Activated CD4-positive, CD25-positive, alpha-beta regulatory T cell (primary cell): ENCODE results near the gene RSRC1.
"Not testable (repeated sequence)": the region's sequence is repeated elsewhere in the genome, so short reads cannot be mapped to it uniquely, and the experiment has no call there.

Source experiments
- DNase-seq, 4 experiments: peaks; one replicate each; lab custom pipeline; 2025; lab: John Stamatoyannopoulos, UW

Gene RSRC1

DNA sequence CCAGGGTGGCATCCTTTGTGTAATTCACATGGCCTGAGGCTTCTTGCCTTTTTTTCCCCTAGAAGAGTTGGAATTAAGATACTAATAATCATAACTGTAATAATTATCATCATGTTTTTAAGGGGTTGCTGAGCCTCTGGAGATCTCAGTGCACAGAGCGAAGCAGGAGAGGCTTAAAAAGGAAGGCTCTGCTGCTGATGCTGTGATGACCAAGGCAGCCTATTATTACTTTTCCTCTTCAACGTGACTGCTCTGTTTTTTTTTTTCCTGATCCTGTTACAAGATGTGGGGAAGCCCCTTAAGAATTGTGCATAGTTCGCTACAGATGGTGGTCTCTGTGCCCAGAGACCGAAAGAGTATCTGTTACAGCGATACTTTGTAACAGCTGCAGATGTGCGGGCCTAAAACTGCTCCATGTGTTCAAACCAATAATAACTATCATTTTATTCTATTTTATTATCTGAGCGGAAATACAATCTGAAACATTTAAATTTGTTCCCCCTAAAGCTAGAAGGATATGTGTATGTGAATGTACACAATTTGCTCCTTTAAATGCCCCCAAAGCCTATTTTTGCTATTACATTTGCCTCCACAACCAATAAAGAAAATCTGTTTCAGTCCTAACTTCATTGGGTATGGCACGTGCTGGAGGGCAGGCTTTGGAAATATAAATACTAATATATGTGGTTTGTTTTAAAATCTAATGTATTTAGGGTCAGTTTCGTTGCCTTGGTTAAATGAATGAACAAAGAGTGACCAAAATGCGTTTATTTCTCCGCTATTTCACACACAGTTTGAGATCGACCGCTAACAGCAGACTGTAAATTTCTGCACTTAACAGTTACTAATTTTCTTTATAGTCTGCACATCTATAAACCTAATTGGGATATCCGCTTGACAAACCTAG is 8.3 kb upstream of the RSRC1 start:
- DNase-seq: no peak

DNA sequence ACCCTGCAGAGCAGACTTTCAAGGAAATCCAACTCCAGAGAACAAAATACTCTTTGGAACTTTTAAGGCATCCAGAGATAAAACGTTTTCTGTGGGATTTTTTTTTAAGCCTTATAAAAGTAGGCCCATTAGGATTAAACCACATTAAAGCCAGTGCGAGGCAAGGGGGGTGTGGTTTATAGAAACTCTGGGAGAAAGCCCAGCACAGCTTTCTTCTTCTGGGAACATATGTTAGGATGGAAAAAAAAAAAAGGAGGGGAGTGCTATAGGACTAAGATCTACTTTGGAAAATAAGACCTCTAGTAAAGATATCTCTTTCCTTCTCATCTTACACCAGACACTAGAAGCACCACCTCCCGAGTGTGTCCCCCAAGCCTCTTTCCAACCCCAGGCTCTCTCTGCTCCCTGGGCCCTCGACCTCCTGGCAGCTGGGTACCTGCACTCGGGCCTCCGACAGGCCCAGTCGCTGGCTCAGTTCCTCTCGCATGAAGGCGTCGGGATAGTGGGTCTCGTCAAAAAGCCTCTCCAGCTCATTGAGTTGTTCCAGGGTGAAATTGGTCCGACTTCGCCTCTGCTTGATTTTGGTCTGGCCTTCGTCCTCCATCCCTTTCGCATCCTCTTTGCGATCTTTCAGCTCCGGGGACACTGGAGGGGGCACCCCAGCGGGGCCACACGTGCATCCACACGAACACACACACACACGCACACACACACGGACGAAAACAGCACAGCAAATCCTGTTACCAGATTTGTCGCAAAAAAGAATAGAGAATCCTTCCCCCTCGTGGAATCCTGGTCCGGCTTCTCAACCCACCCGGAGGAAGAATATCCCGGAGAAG is 7.4 kb upstream of the RSRC1 start:
- no peak for DNase-seq

DNA sequence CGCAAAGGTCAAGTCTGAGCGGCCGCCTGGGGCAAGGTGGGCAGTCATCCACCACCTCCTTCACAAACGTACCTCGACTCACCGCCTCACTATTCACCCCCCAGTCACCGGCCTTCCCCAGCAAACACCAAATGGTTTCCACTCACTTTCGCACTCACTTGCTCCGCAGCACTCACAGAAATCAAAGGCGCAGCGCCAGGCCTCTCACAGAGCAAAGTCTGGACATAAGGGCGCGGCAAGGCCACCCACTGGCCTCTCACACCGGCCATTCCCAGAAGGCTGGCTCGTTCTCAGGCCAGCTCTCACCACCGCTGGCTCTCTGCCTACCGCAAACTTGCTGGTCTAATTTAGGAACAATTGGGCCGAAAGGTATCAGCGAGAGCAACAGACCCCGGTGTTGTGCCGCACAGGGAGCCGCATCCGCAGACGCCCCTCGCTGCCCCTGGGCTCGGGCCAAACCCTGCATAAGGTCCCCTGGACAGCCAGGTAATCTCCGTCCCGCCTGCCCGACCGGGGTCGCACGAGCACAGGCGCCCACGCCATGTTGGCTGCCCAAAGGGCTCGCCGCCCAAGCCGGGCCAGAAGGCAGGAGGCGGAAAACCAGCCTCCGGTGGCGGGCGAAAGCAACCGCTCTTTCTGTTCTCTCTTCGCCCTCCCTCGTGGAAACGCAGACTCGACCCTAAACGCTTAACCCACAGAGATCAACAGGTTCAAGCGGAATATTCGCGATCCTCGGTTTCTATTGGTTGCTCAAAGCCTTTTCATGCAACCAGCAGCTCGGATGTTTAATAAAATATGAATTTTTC is 6.6 kb upstream of the RSRC1 start:
- DNase-seq: no peak

DNA sequence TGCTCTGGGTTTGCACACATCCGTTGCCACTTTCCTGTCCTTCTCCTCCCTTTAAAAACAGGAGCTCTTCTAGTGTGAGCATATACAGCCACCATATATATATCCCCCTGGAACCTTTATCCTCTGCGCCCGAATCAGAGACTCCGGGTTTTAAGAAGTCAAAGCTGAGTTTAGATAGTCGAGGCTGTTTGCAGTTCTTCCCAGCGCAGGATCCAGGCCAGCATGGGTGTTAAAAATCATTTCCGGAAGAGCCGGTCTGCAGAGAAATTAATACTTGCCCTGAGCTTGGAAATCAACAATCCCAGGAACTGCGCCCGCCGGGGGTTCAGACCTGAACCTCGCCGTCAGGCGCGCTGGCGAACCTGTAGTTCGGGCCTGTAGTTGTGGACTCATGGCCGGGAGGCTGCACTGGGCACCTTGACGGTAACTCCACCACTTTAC is 6.0 kb upstream of the RSRC1 start:
- no peak for DNase-seq

DNA sequence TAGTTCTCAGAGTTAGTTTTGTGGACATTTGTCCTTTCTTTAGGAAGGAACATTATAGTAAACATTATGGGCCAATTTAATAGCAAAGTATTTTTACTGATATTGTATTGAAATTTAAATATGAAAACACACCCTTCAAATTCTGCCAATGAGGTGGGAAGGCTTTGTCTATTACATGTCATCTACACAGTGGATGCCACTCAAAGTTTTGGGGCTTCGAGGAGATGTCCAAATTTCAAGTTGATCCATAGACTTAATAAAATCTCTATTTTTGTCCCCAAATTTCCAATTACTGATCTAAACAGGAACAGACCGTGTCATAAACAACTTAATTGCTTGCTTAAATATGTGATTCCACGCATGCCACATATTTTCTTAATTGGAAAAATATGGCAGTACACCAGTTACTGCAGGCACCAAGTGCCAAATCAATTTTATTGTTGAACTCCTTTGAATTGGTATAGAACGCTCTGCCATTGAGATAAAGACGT is 5.4 kb upstream of the RSRC1 start:
- no peak for DNase-seq

DNA sequence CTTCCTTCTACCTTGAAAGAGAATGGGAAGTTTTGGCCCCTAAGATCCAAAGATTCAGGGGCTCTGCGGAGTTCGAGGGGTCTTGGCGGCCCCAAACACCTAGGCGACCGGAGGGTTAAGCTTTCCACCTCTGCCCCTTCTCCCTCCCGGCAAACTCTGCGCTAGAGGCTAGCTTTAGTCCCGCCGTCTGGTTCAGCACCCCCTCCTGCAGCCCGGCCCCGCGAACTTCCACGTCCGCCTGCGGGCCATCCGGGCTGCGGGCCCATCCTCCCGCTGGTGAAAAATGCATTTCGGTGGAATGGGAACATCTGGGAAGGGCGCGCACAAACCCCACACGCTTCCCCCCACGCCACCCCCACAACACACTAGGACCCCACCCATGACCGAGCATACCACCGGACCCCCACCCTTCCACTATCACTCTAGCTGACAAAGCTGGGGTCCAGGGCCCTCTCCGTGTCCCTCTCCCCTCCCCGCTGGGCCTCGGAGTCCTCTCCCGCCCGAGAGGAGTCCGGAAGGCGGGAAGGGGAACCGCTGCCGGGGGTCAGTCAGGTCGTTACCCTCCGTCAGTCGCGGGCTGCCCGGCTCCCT is 4.7 kb upstream of the RSRC1 start:
- DNase-seq: no peak

DNA sequence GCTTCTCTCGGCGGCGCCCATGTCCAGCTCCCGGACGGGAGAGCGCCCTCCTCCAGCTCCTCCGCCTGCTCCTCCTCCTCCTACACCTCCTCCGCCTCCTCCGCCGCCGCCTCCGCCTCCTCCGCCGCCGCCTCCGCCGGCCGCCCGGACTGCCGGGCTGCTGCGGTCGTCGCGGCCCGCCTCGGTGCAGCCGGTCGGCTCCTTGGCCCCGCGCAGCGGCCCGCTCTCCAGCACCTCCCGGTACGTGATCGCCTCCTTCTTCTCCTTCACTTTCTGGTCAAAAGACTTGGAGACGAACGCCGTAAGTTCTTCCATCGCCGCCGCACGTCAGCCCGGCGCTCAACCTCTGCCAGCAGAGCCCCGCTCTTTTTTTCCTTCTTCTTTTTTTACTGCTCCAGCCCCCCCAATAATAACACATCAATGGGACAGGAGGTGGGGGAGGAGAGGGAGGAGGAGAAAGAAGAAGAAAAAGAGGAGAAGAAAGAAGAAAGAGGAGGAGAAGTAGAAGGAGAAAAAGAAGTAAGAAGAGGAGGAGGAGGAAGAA is 4.1 kb upstream of the RSRC1 start:
- DNase-seq: no peak

DNA sequence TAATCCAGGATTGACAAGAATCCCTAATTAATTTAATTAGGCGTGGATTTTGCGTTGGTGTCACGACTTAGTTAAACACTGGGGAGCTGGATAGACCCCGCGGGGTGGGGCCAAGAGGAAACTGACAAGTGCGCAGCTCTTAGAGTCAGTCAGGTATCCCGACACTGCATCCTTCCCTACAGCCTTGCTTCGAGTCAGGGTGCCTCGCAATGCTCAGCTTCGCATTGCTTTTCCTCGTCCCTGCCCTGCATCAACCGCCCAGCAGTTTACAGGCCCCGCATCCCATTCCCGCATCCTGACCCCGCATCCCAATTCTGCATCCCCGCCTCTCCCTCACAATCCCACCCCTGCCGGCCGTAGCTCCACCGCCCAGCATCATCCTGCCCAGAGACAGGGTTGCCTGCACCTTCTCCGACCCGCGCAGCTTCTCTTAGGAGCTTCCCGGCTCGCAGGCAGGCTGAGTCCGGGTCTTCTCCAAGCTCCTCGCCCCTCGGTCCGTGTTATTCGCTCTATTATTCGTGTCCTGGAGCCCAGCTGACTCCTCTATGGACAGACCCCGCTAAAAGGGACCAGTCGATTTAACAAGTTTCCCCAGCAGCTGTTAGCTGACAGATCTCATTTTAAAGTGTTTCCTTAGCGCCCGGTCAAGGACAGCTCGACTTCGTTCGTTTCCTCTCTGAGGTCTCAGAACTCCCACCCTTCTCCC is 3.0 kb upstream of the RSRC1 start:
- no peak for DNase-seq

DNA sequence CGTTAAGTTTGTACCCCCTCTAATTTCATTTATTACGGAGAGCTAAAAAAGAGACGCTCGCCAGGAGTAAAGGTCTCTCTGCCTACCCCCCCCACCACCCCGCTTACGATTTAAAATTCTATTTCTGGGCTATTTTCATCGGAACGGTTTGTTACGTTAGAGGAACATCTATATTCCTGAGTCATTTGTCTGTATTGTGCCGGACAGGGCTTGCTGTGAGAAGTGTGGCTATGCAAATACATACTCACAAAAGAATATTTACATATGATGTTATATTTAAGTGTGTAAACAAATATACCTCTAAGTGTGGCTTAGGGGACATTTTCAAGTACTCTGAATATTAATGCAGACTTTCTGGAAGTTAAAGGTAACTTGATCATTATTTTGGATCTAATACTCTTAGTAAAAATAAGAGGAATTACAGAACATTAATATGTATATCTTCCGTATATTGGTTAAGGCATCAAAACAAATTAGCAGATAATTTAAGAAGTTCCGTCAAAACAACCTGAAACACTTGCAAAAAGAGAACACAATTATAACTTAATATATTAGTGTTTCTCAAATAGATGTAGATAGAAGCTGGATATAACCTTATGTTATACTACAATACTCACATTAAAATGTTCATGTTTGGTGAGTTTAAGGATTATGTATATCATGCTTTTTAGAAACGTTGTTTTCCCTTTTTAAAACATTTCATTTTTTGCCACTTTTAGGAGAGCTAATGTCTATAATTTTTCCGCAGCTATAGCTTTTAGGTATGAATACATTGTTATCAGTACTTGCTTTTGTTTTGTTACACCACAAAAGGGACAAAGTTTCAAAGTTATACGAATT is 2.1 kb upstream of the RSRC1 start:
- no peak for DNase-seq

DNA sequence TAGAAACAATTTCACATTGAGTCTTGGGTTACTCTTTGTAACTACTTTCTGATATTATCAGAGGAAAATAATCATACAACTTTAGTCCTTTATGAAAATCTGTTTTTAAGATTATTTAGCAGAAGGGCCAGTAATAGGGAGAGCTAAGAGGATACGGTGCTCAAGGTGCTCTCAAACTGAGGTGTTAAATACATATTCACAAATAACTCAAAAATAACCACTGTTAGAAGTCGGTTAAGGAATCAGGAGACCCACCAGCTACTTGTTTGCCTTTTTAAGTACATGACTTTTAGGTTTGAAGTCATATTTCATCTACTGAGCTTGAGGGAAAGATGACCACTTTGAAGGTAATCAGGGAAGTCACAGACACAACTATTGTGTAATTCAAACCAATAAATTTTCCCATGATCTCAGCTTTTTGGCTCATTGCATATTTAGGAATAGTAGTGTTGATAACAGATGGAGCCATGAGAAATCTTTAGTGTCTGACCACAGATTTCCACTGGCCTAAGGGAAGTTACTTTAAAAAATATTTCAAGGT is 1.4 kb upstream of the RSRC1 start:
- no peak for DNase-seq

DNA sequence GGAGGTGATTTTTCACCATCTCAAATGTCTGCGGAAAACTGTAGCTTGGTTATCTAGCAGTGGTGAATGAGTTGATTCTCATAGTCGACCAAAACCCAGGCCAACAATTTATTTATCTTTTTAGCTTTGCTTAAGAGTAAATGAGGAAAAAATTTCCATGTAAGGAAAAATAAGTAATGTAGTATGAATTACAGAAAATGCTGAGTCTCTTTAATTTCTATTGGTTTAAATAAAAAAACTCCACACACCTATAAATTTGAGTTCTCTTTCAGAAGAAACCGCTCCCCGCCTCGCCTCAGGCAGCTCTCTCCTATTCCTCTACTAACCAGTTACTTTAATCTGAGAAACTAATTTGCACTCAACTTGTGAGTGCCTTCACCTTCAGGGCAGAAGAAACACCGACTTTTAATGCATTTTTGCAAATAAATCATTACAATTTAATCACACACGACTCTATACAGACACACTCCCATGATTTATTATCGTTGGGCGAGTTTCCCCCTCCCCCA is 540 bp upstream of the RSRC1 start:
- no peak for DNase-seq

DNA sequence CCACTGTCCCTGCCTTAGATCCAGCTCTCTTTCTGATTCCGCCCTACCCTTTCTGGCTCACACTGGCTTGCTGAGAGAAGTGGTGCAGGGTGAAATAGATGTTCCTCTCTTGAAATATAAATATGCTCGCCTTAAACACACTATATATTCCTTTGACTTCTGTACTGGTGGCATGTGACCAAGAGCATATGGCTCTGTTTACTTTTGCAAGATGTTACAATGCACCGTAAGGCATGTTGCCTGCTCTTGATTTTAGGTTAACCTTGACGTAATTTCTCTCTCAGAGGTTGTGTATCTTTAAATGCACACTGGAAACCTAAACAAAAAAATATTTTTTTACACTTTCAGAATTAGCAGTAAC is 749 bp downstream of the RSRC1 start:
- DNase-seq: no peak

DNA sequence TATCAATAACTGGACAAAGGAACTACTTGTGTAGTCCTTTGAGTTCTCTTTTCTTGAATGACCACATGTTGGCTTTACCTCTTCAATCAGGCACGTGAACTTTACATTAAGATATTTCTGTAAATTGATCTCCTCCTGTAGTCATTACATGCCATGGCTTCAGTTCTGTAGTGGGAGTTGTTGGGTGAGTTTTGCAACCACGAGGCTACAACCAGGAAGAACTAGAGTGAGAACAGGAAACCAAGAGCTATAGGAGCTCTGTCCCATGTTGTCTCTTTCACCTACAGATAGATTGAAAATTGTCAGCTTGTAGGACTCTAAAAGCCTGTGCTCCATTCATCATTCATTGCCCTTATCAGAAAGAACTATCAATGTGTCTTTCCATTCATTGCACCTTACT is 2.0 kb downstream of the RSRC1 start:
- DNase-seq: no peak

DNA sequence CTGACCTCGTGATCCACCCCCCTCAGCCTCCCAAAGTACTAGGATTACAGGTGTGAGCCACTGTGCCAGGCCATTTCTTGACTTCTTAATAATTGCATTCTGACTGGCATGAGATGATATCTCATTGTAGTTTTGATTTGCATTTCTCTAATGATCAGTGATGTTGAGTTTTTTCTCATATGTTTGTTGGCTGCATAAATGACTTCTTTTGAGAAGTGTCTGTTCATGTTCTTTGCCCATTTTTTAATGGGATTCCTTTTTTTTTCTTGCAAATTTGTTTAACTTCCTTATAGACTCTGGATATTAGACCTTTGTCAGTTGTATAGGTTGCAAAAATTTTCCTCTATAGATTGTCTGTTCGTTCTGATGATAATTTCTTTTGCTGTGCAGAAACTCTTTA is 3.7 kb downstream of the RSRC1 start:
- DNase-seq: not testable (repeated sequence)

DNA sequence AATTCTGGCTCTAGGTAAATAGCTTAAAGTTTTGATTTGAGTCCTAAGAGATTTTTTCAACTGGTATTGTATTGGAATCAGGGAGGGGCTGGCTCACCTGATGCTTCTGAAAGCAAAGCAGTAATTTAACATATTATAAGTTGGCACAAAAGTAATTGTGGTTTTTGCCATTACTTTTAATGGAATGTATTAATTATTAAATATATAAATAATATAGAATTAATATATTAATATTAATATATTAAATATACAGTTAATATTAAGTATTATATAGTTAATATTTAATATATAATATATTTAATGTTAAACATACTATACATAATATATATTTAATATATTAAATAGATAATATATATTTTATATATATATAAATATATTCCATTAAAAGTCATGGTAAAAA is 10.4 kb downstream of the RSRC1 start:
- no peak for DNase-seq

DNA sequence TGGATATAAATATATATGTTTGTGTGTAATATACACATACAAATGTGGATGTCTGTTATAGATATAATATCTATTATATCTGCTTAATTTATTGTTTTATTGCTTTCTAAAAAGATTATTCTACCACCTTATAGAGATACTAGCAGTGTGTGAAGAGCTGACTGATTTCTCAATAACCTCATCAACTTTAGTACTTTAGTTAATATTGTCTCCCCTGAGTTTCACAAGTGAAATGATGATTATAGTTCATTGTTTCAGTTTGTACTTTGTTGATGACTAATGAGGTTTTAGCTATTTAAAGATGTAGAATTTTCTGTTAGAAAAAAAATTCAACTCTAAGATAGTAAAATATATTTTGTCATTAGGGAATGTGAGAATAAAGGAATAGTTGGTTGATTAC is 11.4 kb downstream of the RSRC1 start:
- no peak for DNase-seq

DNA sequence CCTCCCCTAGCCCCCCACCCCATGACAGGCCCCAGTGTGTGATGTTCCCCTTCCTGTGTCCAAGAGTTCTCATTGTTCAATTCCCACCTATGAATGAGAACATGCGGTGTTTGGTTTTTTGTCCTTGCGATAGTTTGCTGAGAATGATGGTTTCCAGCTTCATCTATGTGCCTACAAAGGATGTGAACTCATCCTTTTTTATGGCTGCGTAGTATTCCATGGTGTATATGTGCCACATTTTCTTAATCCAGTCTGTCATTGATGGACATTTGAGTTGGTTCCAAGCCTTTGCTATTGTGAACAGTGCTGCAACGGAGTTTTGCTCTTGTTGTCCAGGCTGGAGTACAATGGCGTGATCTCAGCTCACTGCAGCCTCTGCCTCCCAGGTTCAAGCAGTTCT is 12.8 kb downstream of the RSRC1 start:
- not testable (repeated sequence) for DNase-seq

DNA sequence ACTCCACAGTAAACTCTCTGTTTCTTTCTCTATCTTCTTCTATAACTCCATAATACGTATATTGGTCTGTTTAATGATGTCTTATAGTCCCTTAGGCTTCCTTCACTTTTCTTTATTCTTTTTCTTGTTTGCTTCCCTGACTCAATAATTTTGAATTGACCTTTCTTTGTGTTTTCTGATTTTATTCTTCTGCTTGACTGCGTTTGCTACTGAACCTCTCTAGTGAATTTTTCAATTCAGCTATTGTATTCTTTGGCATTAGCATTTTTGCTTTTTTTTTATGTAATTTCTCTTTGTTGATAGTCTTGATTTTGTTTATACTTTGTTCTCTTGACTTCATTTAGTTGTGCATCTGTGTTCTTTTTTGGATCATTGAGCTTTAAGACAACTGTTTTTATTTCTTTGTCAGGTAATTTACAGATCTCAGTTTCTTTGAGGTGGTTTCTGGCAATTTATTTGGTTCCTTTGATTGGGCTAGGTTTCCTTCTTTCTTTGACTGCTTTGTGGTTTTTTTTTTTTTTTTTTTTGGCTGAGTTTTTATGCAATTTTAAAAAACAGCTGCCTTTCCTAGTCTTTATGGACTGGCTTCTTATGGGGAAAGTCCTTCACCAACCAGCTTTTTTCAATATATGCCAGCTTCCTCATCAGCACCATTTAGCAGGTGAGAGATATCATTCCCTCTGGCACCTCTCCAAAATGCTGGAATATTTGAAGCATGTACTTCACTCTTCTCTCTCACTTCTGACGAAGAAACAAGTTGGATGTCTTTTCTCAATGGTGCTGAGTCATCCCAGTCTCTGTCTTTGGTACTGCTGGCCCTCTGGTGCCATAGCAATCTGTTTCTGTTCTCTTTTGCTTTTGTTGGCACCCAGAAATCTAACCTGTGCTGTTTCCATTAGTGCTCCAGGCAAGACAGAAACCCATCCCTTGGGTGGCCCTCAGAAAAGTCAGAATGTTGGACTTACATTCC is 17.6 kb downstream of the RSRC1 start:
- DNase-seq: no peak
